Chondrocyte (in vitro differentiated cells): Measurements from ENCODE around the gene RIMBP2. TPM values are rescaled to one million over a fixed set of nuclear protein-coding genes. Genes with fewer than 3 reads are reported as not detected.

Experiments
- DNase-seq: peaks from one replicate; pipeline ENCODE4 v3.0.0; 2021; ENCODE audit warnings: mixed read lengths, low spot score
- H3K27ac Mint-ChIP-seq: one replicate; pipeline ENCODE4 v1.8.0; 2021; ENCODE audit warnings: mild to moderate bottlenecking, moderate library complexity, mixed read lengths; ENCODE audit not compliant: unreplicated experiment
- H3K27me3 Mint-ChIP-seq: 2 replicates; pipeline ENCODE4 v1.8.0; 2021; ENCODE audit warnings: low read depth, mixed read lengths
- H3K36me3 Mint-ChIP-seq: 2 replicates; pipeline ENCODE4 v1.8.0; 2021; ENCODE audit warnings: low read depth, mixed read lengths
- H3K4me1 Mint-ChIP-seq: 2 replicates; pipeline ENCODE4 v1.8.0; 2021; ENCODE audit warnings: low read depth, mild to moderate bottlenecking, mixed read lengths
- H3K4me3 Mint-ChIP-seq: one replicate; pipeline ENCODE4 v1.8.0; 2021; ENCODE audit warnings: mild to moderate bottlenecking, moderate library complexity, mixed read lengths; ENCODE audit not compliant: unreplicated experiment
- H3K9me3 Mint-ChIP-seq: 2 replicates; pipeline ENCODE4 v1.8.0; 2021; ENCODE audit warnings: low read depth, mixed read lengths
- CTCF ChIP-seq: fragments of 200-600 bp; sonication (generic); IDR thresholded peaks from 2 replicates; pipeline ENCODE4 v1.5.0; 2021; ENCODE audit warnings: antibody characterized with exemption, mild to moderate bottlenecking, moderate library complexity
- total RNA-seq: library from RNA; stranded (reverse); gene quantifications from 3 replicates; pipeline ENCODE4 v1.2.1, GENCODE V29; 2021

Gene RIMBP2
- total RNA-seq, 1 donor from 2014 or later = 0.30 TPM

GRCh38 chr12:130645751-130646150 is 70.3 kb downstream of the RIMBP2 start:
- Mint-ChIP-seq H3K4me1 (no peaks in the 10 kb centered on the region), H3K36me3 (no peaks in the 10 kb centered on the region), H3K27ac (no peak overlapping the region), H3K4me3 (no peak overlapping the region), H3K27me3 (peaks cover 5% of the 10 kb centered on the region), H3K9me3 (no peaks in the 10 kb centered on the region)
- TF ChIP-seq CTCF = no peak
- no peak for DNase-seq

GRCh38 chr12:130644566-130644965 is 71.5 kb downstream of the RIMBP2 start:
- H3K9me3 Mint-ChIP-seq = no peaks in the 10 kb centered on the region
- no peak overlapping the region for H3K4me3 Mint-ChIP-seq

GRCh38 chr12:130644146-130644545 is 72.0 kb downstream of the RIMBP2 start:
- H3K9me3 Mint-ChIP-seq = no peaks in the 10 kb centered on the region
- no peak for TF ChIP-seq CTCF

More at GRCh38 chr12:130644566-130644965, 71.5 kb downstream of the RIMBP2 start:
- TF ChIP-seq CTCF = no peak
- Mint-ChIP-seq H3K36me3 (no peaks in the 10 kb centered on the region), H3K27me3 (no peaks in the 10 kb centered on the region), H3K27ac (no peak overlapping the region), H3K4me1 (no peaks in the 10 kb centered on the region)
- DNase-seq = no peak

GRCh38 chr12:130642856-130643255 is 73.2 kb downstream of the RIMBP2 start:
- DNase-seq = no peak
- no peaks in the 10 kb centered on the region for H3K4me1 Mint-ChIP-seq
- no peak overlapping the region for H3K4me3 Mint-ChIP-seq
- H3K27ac Mint-ChIP-seq = no peak overlapping the region
- no peak for TF ChIP-seq CTCF
- H3K27me3 Mint-ChIP-seq = no peaks in the 10 kb centered on the region
- H3K36me3 Mint-ChIP-seq = no peaks in the 10 kb centered on the region
- no peaks in the 10 kb centered on the region for H3K9me3 Mint-ChIP-seq

More at GRCh38 chr12:130644146-130644545, 72.0 kb downstream of the RIMBP2 start:
- no peak overlapping the region for H3K27ac Mint-ChIP-seq
- H3K27me3 Mint-ChIP-seq = no peaks in the 10 kb centered on the region
- no peaks in the 10 kb centered on the region for H3K36me3 Mint-ChIP-seq
- DNase-seq = no peak
- H3K4me1 Mint-ChIP-seq = no peaks in the 10 kb centered on the region
- H3K4me3 Mint-ChIP-seq = no peak overlapping the region

- Mint-ChIP-seq H3K36me3 (no peaks in the 10 kb centered on the region), H3K27me3 (no peaks in the 10 kb centered on the region), H3K27ac (no peak overlapping the region), H3K4me1 (no peaks in the 10 kb centered on the region), H3K9me3 (no peaks in the 10 kb centered on the region), H3K4me3 (no peak overlapping the region)
- DNase-seq = no peak
- TF ChIP-seq CTCF = no peak
Observed at GRCh38 chr12:130641533-130642184, 74.4 kb downstream of the RIMBP2 start.
